GM12878 (cell line): ENCODE measurements around the gene KCTD16. TPM values are rescaled to one million over a fixed set of nuclear protein-coding genes. Genes with fewer than 3 reads are reported as not detected.

ENCODE experiments used
- ATAC-seq: fragments of 200-7000 bp; cut with Tn5 transposase; 3 replicates; pipeline ENCODE4 v1.9.1; 2020; ENCODE audit warnings: mild to moderate bottlenecking, moderate library complexity
- BruUV-seq: library from RNA; stranded (reverse); fragments of 400-500 nt; replicated peaks from 2 replicates; lab custom pipeline; 2021; lab: Mats Ljungman, UMichigan
- CTCF ChIA-PET: fragments of 300-600 bp; sonication (Branson Sonifier 250); formaldehyde crosslinking; extraction: SDS; loops from one replicate; lab custom pipeline; 2021; ENCODE audit warnings: inconsistent platforms; lab: Yijun Ruan, JAX
- POLR2A ChIA-PET: fragments of 350-600 bp; formaldehyde crosslinking; extraction: SDS; loops from one replicate; lab custom pipeline; 2021; ENCODE audit warnings: inconsistent platforms; lab: Charles Lee
- RAD21 ChIA-PET: fragments of 300-600 bp; sonication (Branson Sonifier 250); formaldehyde crosslinking; loops from one replicate; lab custom pipeline; 2023; ENCODE audit warnings: antibody characterized with exemption; ENCODE audit not compliant: unreplicated experiment; lab: Charles Lee
- SMC1A ChIA-PET: fragments of 300-600 bp; sonication (Branson Sonifier 250); formaldehyde crosslinking; loops from one replicate; lab custom pipeline; 2023; ENCODE audit not compliant: unreplicated experiment, uncharacterized antibody; lab: Charles Lee
- DNase-seq: peaks from one replicate; pipeline ENCODE4 v3.0.0-alpha.2; 2011; ENCODE audit warnings: low read depth, low spot score
- FAIRE-seq: peaks from 3 replicates; lab custom pipeline; 2011; peaks lifted over from hg19 to GRCh38; lab: Jason Lieb, UNC
- H2AFZ ChIP-seq: 2 replicates; pipeline ENCODE4 v1.6.0; 2011; ENCODE audit warnings: low read depth, low read length, control low read depth; ENCODE audit not compliant: control insufficient read depth
- H3K27ac ChIP-seq: 2 replicates; pipeline ENCODE4 v1.5.1; 2011; ENCODE audit warnings: control low read depth; ENCODE audit not compliant: control insufficient read depth, insufficient read depth
- H3K27me3 ChIP-seq, 2 experiments: replicated peaks in 1 of 2; 2 replicates each; pipeline versions ENCODE4 v1.6.0 to v1.6.1; 2011; ENCODE audit warnings: low read length in 1 of 2; ENCODE audit not compliant: control insufficient read depth in 2 of 2, insufficient read depth in 2 of 2
- H3K36me3 ChIP-seq, 2 experiments: 2 replicates each; pipeline ENCODE4 v1.5.1; 2011; ENCODE audit warnings: low read length in 1 of 2; ENCODE audit not compliant: control insufficient read depth in 2 of 2, insufficient read depth in 2 of 2
- H3K4me1 ChIP-seq: 2 replicates; pipeline ENCODE4 v1.6.1; 2011; ENCODE audit warnings: mild to moderate bottlenecking, low read length, moderate library complexity, mixed read lengths; ENCODE audit not compliant: control insufficient read depth, insufficient read depth
- H3K4me2 ChIP-seq: 2 replicates; pipeline ENCODE4 v1.6.0; 2011; ENCODE audit warnings: control low read depth; ENCODE audit not compliant: control insufficient read depth, insufficient read depth
- H3K4me3 ChIP-seq: fragments of 200-600 bp; sonication (generic); 2 replicates; pipeline ENCODE4 v1.5.1; 2016
- H3K79me2 ChIP-seq: 2 replicates; pipeline ENCODE4 v1.6.0; 2011; ENCODE audit warnings: low read length; ENCODE audit not compliant: control insufficient read depth, insufficient read depth
- H3K9ac ChIP-seq: 2 replicates; pipeline ENCODE4 v1.8.0; 2011; ENCODE audit warnings: low read length, control low read depth, mixed read lengths; ENCODE audit not compliant: control insufficient read depth, insufficient read depth
- H3K9me3 ChIP-seq: replicated peaks from 3 replicates; pipeline ENCODE4 v1.5.1; 2011; ENCODE audit warnings: mild to moderate bottlenecking, low read length; ENCODE audit not compliant: control insufficient read depth, insufficient read depth
- H4K20me1 ChIP-seq: 2 replicates; pipeline ENCODE4 v1.6.0; 2011; ENCODE audit not compliant: control insufficient read depth, insufficient read depth
- BACH1 ChIP-seq: fragments of 450-650 bp; IDR thresholded peaks from 2 replicates; pipeline ENCODE4 v1.6.1; 2017; ENCODE audit warnings: mild to moderate bottlenecking, borderline replicate concordance
- GABPA ChIP-seq: IDR thresholded peaks from 2 replicates; pipeline ENCODE4 v1.6.1; 2014; ENCODE audit warnings: antibody characterized with exemption, low read depth, mild to moderate bottlenecking, inconsistent platforms
- NFYA ChIP-seq: IDR thresholded peaks from 2 replicates; pipeline ENCODE4 v1.6.1; 2011; ENCODE audit warnings: low read depth, mild to moderate bottlenecking, low read length, improper control_type of control experiment, borderline replicate concordance
- NR2C2 ChIP-seq: IDR thresholded peaks from 2 replicates; pipeline ENCODE4 v1.6.1; 2011; ENCODE audit warnings: borderline replicate concordance, low read depth; ENCODE audit not compliant: control insufficient read depth, insufficient read length
- POLR2AphosphoS2 ChIP-seq: IDR thresholded peaks from 2 replicates; pipeline ENCODE4 v1.6.1; 2011; ENCODE audit warnings: low read depth, mild to moderate bottlenecking, low read length, improper control_type of control experiment, moderate library complexity
- SMAD5 ChIP-seq: IDR thresholded peaks from 2 replicates; pipeline ENCODE4 v1.6.1; 2016; ENCODE audit warnings: antibody characterized with exemption, low read depth
- STAT1 ChIP-seq: fragments of 450-650 bp; conservative IDR thresholded peaks from 2 replicates; pipeline ENCODE4 v1.6.1; 2014; ENCODE audit warnings: antibody characterized with exemption, mild to moderate bottlenecking
- SUPT20H ChIP-seq: IDR thresholded peaks from 2 replicates; pipeline ENCODE4 v1.6.1; 2011; ENCODE audit warnings: low read depth, mild to moderate bottlenecking, low read length, moderate library complexity, borderline replicate concordance; ENCODE audit not compliant: control insufficient read depth
- TARDBP ChIP-seq: IDR thresholded peaks from 2 replicates; pipeline ENCODE4 v1.6.1; 2016; ENCODE audit warnings: borderline replicate concordance
- TCF12 ChIP-seq: IDR thresholded peaks from 2 replicates; pipeline ENCODE4 v1.6.1; 2011; ENCODE audit warnings: low read depth, mild to moderate bottlenecking, low read length
- TCF7 ChIP-seq: IDR thresholded peaks from 2 replicates; pipeline ENCODE4 v1.6.1; 2014; ENCODE audit warnings: antibody characterized with exemption, borderline replicate concordance
- YY1 ChIP-seq: IDR thresholded peaks from 2 replicates; pipeline ENCODE4 v1.6.1; 2011; ENCODE audit warnings: low read depth, mild to moderate bottlenecking, low read length
- ZNF207 ChIP-seq: fragments of 450-650 bp; IDR thresholded peaks from 2 replicates; pipeline ENCODE4 v1.6.1; 2014; ENCODE audit warnings: antibody characterized with exemption, mild to moderate bottlenecking, borderline replicate concordance
- WGBS: methylation state at CpG from one replicate; pipeline ENCODE4 v1.1.6; 2016; ENCODE audit warnings: low lambda C conversion rate; ENCODE audit not compliant: insufficient replicate concordance, insufficient coverage; ENCODE audit errors: missing lambda C conversion rate; 5-methylcytosine and 5-hydroxymethylcytosine counted together
- in situ Hi-C: fragments of 300-500 bp; cut with MboI; formaldehyde crosslinking; loops from 9 replicates; pipeline ENCODE4 v1.14.3; 2018; ENCODE audit warnings: mixed read lengths
- intact Hi-C: fragments of 100-400 bp; cut with micrococcal nuclease; formaldehyde crosslinking; loops from one replicate; pipeline ENCODE4 v1.14.2; 2022; ENCODE audit not compliant: unreplicated experiment
- polyA plus RNA-seq, 11 experiments: library from polyadenylated mRNA; depleted of rRNA in 4 of 11; unstranded in 6 of 11; stranded (reverse) in 5 of 11; fragments of >200 nt; fragmentation: Nextera tagmentation in 4 of 11; fragmentation: Illumina TruSeq in 1 of 11; extraction: Ambion mirVana in 4 of 11; extraction: Trizol in 1 of 11; gene quantifications; 1 replicate in 1 of 11; 2 replicates in 10 of 11; pipeline versions ENCODE4 v1.2.1 to v1.2.3, GENCODE V29; 2011 to 2016; ENCODE audit warnings: inconsistent platforms in 2 of 11, missing spikeins in 2 of 11, low read depth in 1 of 11
- total RNA-seq, 4 experiments: library from RNA; depleted of rRNA in 3 of 4; stranded (reverse); fragments of >200 nt in 3 of 4; fragmentation: Illumina TruSeq in 1 of 4; extraction: Trizol in 1 of 4; gene quantifications; 2 replicates each; pipeline versions ENCODE4 v1.2.1 to v1.2.3, GENCODE V29; 2013 to 2021
- TF ChIP-seq, protein P1 (sequence below): IDR thresholded peaks from 2 replicates; pipeline ENCODE4 v1.6.1; 2011; ENCODE audit warnings: low read depth, low read length, improper control_type of control experiment, borderline replicate concordance

The KCTD16 gene
- total and polyA plus RNA-seq, 10 of the 15 experiments (the other 5 are each of a cell fraction or from before 2014, with no cell fraction given) = 0.03 to 0.10 (median 0.06) TPM; not detected in 3

DNA sequence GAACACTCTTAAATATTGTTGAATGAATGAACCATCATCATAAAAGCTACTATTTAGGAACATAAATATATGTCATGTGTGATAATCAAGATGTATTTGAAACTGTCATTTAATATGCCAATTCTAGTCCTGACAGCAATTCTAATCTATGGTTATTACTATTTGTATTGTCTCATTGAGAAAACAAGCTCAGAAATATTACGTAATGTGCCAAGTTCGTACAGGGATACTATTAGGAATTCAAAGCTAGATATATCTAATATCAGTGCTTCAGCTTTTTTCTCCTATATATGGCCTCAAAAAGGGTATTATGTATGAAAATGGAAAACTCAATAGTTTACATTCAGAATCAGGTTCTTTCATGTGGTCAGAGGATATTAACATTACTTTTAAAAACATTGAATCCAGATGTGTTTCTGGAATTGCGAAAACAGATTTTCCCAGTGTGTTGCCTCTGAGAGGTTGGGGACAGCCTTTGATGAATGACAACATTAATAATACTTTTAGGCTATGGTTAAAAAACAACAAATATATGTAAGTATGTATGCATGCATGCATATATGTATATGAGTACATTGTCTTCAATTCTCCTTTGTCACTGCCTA lies 95.1 kb downstream of the KCTD16 start:
- CTCF ChIA-PET = interaction anchor here (0.6 to 0.7 kb wide), 2 partner anchors 27 to 46 kb away, joined by 3 read pairs; no protein-coding TSS in a partner anchor
- Histone ChIP-seq H3K79me2 (no peaks in the 10 kb centered on the region), H3K27ac (no peak overlapping the region), H3K36me3 (no peaks in the 10 kb centered on the region), H3K4me3 (no peak overlapping the region), H3K9me3 (no peaks in the 10 kb centered on the region), H4K20me1 (no peaks in the 10 kb centered on the region), H2AFZ (no peak overlapping the region), H3K9ac (no peak overlapping the region), H3K4me1 (no peaks in the 10 kb centered on the region), H3K4me2 (no peak overlapping the region), H3K27me3 (no peaks in the 10 kb centered on the region; a peak in 1 of 4 replicates)
- SMC1A ChIA-PET = interaction anchor here (0.5 kb wide), 1 partner anchor 13 kb away, joined by 3 read pairs; no protein-coding TSS in a partner anchor
- POLR2A ChIA-PET = no interaction called here
- 72% methylated on average over 3 of the region's 3 CpGs for WGBS
- RAD21 ChIA-PET = no interaction called here
- no TSS peak for BruUV-seq
- no peak for TF ChIP-seq BACH1
- no peak for TF ChIP-seq TARDBP
- TF ChIP-seq TCF7 = no peak
- no peak for TF ChIP-seq ZNF207
- no peak for TF ChIP-seq TCF12
- no peak for TF ChIP-seq NFYA
- TF ChIP-seq, protein P1, sequence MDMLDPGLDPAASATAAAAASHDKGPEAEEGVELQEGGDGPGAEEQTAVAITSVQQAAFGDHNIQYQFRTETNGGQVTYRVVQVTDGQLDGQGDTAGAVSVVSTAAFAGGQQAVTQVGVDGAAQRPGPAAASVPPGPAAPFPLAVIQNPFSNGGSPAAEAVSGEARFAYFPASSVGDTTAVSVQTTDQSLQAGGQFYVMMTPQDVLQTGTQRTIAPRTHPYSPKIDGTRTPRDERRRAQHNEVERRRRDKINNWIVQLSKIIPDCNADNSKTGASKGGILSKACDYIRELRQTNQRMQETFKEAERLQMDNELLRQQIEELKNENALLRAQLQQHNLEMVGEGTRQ = no peak
- no peak for TF ChIP-seq GABPA
- TF ChIP-seq POLR2AphosphoS2 = no peak
- no peak for TF ChIP-seq NR2C2
- no peak for TF ChIP-seq STAT1
- TF ChIP-seq YY1 = no peak
- no peak for TF ChIP-seq SMAD5
- TF ChIP-seq SUPT20H = no peak
- intact Hi-C loops = no loop called here
- in situ Hi-C loops = no loop called here
- no peak for FAIRE-seq
- ATAC-seq = no peak
- DNase-seq = no peak
